HG02981 (cell line): Measurements from ENCODE around the gene MEI4.
"Not testable (repeated sequence)": the region's sequence is repeated elsewhere in the genome, so short reads cannot be mapped to it uniquely, and the experiment has no call there.

Experiments
- ATAC-seq: cut with Tn5 transposase; IDR thresholded peaks from one replicate; pipeline ENCODE4 v1.9.1; 2021; ENCODE audit warnings: mild to moderate bottlenecking, moderate library complexity; ENCODE audit not compliant: unreplicated experiment

The MEI4 gene, protein sequence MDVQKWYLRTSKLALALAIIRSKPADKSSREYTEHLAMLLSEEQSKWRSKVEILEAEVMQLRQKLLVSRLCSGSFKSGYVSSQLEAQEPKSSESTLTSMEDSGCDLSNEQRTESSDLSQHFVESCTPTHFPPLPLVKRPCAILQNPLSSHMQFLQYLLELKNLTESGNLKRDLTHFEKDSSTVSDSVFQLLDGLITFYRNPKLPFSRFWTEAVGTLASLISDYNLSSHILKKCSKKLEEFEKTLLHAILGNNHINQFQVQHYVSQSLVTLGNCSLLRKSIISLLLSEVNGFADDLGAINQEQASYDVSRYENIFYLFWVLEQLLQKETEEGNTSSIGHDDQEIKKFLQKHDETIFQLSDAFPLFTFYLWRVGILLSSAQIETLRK

DNA sequence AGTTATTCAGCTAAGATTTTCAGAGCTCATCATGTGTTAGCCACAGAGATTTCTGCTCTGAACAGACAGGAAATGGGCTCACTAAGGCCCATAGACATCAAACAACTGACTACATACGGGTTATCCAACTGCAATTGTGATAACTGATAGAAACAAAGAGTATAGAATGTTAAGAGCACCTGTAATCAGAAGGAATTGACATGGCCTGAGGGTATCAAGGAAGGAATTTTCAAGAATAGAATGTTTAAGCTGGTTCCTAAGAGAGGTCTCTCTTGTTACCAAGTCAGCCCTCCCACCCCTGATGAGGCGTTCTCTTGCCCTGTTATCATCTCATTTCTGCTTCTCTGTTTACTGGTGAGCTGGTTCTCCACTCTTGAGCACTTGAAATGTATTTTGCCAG is at the start of gene MEI4:
TSS of gene MEI4 (plus strand) at position 301 of the 400 bp plus-strand sequence. CDS start 37,633 bp downstream, outside the sequence.
- ATAC-seq, result no peak

DNA sequence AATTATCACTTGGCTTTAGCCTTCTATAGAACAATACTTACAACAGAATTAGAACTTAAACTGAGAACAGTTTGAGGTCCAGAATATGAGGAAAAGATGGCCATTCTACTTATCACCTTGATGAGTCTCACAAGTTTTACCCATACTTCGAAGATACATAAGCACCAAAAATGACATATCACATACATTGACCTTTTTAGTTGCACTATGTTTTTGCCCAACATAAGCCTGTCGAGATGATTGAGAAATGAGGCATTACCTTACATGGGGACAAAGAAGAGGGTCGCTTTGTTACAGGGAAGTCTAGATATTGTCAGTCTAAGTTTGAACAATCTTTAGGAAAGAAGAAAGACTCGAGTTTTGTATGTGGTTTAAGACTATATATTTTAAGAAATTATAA is 48.4 kb upstream of the MEI4 start:
- no peak for ATAC-seq

DNA sequence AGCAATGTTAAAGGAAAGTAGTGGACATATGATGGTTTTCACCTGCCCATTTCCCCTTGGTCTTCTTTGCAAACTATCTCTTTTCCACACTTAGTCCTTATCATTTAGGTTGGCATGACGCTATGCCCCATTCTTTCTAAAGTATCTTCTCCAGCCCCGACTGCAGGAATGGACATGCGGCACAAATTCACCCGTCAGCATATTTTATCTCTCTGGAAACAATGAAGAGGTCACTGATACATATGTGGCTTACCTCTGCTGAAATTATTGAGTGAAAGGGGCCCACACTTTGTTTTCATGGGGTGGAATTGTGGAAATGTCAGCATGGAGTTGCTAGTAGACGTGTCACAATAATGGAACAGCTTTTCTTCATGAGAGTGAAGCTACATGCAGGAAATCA is 45.8 kb upstream of the MEI4 start:
- no peak for ATAC-seq

DNA sequence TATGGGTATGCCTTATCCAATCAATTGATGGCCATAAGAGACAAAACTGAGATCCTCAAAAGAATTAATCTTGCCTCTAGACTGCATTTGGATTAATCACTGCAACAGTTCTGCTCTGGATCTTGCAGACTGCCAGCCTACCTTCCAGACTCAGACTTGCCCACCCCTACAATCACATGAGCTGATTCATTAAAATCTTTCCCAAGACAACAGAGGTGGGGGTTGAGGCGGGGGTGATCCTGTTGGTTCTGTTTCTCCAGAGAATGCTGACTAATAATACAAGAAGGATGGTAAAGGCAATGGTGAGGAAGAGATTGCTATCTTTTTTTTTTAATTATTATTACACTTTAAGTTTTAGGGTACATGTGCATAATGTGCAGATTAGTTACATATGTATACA is 43.7 kb upstream of the MEI4 start:
- no peak for ATAC-seq

DNA sequence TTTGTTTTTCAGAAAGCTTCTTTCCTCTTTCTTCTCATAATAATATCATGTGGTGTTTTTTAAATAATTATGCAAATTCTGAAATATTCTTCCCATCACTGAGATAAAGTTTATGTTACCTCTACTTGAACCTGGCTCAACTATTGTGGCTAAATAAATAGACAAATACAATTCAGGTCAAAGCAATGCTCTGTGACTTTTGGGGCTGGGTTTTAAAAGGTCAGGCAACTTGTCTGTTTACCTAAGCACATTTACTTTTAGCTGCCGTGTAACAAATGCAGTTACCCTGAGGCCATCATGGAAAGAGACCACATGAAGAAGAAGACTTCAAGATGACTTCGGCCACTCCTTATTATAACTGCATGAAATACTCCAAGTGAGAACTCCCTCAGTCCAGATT is 33.7 kb upstream of the MEI4 start:
- no peak for ATAC-seq

DNA sequence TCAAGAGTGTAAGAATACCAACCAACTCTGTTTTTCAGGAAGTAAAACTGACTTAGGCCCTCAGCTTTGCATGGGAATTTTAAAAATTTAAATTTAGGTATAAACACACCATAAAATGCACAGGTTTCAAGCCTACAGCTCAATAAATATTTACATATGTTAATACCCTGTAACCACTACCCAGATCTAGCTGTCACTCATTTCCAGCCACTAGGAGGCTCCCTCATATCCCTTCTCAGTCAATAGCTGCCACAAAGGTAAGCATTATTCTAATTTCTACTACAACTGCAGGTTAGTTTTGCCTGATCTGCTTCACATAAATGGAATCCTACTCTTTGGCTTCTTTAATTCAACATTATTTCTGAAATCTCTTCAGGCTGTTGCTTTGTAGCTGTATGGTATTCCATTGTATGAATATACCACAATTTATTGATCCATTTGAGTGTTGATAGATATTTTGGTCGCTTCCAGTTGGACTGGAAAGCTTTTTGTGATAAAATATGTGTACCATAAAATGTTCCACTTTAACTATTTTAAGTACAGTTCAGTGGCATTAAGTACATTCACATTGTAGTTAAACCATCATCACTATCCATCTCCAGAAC is 32.5 kb upstream of the MEI4 start:
- ATAC-seq, result peak; percentile 71

DNA sequence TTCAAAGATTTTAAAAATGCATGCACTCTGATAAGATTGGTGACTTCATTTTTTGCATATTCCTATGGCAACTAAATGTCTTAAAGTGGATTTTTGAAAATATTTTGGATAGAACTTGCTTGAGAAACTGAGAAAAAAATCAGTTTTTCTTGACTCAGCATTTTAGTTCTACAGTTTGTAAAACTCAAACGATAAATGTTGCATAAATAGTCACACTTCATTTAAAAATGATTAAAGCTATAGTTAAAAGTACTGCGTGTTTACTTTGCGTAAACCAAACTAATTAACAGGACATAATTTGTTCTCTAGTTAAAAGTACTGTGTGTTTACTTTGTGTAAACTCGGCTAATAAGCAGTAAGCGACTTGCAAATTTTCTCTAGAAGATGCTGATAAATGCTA is 28.3 kb upstream of the MEI4 start:
- ATAC-seq, result no peak

DNA sequence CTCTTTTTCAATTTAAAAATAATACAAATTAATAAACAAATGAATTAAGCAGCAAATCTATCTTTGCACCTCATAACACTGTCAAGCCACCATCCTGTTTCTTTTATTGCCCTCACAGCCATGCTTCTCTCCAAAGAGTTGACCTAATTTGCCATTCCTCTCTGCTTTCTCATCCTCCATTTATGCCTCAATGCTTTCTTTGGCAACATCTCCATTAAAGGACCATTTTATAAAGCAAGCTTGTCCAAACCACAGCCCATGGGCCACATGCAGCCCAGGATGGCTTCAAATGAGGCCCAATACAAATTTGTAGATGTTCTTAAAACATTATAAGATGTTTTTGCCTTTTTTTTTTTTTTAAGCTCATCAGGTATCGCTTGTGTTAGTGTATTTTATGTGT is 26.4 kb upstream of the MEI4 start:
- ATAC-seq, result no peak

DNA sequence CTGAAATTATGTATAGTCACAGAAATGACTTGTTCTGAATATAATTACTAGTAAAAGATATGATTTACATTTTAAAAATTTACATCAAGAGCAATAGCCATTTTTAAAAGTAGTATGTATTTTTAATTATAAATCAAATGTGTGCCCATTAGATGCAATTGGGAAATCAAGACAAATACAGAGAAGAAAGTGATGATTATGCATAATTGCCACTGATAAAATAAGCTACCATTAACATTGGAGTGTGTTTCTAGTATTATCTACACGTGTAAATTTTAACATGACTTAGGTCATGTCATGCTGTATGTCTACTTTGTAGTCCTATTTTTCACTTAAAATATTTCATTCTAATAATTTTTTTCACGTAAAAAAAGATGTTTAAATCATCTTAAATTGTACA is 22.8 kb upstream of the MEI4 start:
- ATAC-seq, result no peak

DNA sequence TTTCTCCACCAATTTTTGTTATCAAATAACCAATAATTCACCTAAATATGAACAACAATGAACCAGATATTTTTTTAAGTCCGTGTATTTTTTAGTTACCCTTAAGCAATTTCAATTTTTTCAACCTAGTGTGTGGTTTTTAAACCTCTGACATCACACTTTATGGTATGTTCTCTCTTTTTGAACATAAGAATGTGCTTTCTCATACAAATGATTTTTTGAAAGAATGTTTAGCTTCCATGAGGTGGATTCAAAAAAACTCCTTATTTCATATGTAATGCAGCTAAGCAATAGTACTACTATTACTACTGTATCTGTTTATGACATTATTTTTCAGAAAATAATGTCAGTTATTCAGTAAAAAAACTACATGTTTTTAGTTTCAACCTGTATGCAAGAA is 19.4 kb upstream of the MEI4 start:
- no peak for ATAC-seq

DNA sequence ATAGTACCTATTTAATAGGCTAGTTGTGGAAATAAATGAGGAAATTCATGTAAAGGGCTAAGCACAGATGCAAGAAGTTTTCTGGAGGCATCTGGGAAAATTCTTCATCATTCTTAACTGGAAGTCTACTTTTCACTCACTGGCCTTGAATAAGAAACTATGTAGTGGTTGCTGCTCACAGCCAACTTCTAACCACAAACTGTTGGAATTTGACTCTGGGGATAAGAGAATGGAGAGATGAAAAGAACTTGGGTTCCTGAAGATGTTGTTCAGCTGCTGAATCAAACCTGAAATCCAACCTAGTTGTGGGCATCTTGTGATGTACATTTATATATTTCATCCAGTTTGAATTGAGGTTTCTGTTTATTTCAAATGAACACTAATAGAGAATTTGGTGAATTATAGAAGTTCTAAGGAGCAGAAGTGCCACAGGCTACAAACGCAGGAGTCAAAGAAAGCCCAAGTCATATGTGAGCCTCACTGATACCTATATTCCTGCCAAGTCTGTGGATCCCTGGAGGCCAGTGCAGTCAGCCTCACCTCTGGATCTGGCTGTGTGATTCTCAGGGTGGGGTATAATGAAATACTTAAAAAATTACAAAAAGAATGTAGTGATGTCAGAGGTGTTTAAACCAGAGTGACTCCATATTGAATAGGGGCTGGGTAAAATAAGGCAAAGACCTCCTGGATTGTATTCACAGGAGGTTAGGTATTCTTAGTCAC is 18.7 kb upstream of the MEI4 start:
- no peak for ATAC-seq

DNA sequence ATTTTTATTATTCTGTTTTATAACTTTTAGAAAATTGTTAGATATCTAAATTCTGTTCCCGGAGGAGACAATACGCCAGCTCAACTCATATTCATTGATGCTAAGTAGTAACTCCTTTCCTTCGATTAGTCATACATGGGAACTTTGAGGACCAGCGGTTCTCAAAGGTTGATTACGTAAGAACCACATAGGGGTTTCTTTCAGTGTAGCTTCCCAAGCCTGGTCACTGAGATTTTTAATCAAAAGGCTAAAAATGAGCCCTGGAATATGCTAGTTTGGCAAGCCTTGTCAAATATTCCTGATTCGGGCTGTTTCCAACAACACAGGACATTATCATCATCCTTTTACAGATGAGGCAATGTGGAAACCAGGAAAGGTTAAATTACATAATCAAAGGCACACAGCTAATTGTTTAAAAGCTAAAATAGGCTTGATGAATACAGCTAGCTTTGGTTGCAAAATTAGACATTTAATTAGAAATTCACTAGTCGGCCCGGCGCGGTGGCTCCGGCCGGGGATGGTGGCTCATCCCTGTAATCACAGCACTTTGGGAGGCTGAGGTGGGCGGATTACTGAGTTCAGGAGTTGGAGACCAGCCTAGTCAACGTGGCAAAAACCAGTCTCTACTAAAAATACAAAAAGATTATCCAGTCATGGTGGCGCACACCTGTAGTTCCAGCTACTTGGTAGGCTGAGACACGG is 14.6 kb upstream of the MEI4 start:
- ATAC-seq, result no peak

DNA sequence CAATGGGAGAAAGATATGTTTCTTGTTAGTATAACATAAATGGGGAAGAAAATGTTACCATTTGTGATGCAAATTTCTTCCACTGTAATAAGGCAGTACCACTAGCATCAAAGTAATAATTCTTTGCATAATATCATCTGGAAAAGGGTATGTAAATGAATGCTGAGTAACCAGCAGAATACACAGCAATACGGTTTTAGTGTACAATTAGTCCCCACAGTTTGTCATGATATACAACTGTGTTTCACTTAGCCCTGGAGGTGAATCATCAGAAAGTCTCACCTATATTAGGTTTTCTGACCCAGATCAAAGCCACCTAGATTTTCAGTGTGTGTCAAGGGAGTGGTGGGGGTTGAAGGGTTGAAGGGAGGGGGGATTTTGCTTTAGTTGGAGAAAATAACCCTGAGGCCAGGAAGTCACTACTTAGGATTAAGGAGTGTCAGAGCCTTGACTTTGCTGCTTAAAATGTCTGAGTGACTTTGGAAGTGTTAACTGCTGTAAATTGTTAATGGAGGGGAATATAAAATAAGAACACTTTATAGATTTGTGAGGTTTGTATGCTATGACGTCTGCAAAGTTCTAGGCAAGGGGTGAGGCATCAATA is 8.6 kb upstream of the MEI4 start:
- no peak for ATAC-seq

DNA sequence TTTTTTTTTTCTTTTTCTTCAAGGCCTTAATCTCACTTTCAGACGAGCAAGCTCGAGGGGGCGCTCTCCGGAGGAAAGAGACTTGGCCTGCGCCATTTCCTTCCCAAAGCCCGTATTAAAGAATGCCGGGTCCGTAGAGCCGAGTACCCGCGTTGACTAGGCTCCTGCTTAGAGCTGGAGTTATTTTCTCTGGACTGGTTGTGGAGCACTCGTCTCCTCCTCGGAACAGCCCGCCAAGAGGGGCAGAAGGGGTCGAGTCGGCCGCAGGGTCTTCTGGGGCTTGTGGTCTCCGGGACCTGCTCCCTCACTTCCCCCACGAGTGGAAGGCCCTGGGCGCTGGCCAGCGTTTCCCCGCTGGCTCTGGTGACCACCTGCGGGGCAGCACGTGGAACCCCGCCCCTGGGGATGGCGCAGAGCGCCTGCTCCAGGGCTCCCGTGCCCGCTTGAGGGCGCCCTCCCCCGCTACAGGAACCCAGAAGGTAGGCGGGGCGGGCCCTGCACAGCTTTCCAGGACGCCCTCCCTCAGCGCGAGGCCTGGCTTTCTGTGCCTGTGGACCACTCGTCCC is 2.7 kb upstream of the MEI4 start:
- peak; percentile 62 for ATAC-seq

DNA sequence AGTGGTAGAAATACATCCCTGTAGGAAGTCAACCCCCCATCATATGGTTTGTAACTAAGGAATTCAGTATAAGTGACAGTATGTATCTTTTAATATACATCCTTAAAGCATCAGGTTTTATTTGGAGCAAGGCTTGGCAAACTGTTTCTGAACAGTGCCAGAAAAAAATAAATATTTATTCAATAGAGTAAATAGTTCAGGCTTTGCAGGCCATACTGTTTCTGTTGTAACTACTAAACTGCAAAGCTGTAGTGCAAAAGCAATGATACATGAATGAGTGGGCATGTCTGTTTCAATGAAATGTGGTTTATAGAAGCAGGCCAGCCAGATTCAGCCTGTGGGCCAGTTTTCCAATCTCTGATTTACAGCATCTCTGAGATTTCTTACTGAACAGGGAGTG is 977 bp downstream of the MEI4 start:
- no peak for ATAC-seq

DNA sequence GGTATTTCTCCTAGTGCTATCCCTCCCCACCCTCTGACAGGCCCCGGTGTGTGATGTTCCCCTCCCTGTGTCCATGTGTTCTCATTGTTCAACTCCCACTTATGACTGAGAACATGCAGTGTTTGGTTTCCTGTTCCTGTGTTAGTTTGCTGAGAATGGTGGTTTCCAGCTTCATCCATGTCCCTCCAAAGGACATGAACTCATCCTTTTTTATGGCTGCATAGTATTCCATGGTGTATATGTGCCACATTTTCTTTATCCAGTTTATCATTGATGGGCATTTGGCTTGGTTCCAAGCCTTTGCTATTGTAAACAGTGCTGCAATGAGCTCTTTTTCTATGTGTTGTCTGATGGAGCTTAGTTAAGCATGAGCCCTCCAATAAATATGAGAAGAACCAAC is 2.2 kb downstream of the MEI4 start:
- ATAC-seq, result not testable (repeated sequence)

DNA sequence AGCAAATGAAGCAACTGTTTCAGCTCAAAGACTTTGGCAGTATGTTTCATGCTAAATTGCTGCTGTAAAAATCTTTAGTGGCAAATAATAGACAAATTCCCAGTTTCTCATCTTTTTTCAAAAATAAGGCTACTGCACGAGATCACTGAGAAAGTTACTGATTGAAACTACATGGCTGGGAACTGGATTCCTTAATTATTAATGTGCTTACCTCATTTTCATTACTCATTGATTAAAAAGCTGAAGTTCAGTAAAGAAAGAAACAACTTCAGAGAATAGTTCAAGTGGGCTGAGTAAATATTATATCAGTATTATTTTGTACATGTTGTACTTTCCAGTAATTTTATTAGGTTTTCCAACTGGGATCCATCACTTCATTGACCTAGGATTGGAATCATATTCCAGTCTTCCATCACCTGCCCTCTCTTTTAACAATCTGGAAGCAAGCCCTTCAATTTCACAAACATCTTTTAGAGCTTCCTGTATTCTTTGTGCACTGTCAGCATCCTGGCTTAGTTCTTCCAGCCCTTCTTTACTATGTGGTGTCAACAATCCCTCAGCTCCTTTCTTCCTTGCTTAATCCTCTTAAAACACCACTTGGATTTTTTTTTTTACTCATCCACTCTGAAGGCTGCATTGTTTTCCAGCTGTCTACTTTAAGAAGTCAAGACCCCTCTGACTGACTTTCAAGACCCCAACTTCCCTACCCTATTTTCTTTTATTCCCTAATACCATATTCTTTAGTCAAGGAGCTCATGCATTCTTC is 4.3 kb downstream of the MEI4 start:
- no peak for ATAC-seq

DNA sequence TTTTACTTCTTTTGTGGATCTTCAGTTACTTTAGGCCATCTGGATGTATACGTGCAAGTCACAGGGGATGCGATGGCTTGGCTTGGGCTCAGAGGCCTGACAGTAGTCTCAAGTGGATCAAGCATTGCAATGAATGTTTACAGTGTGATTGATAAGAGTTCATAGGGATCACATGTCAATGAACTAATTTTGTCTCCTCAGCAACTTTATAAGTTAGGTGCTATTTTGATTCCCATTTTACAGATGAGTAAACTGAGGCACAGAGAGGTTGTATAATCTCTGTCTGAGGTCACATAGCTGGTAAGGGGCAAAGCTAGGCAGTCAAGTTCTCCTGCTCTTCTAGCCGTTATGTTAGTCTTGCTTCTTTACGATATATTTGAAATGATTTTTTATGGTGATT is 13.5 kb downstream of the MEI4 start:
- ATAC-seq, result no peak

DNA sequence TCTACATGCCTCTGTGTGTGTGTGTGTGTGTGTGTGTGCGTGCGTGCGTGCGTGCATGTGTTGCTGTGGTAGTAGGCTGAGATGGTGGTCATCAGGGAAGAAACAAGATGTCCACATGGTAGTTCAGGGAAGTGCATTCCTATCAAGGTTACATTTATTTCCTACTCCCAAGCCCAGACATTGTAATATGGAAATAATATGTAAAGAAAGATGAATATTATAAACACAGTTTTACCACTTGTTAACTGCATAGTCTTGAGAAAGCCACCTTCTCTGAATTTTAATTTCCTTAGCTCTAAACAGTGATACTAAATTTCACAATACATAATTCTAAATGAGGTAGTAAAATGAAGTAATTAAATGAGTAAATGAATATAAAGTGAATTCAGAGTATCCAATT is 14.0 kb downstream of the MEI4 start:
- ATAC-seq, result no peak

DNA sequence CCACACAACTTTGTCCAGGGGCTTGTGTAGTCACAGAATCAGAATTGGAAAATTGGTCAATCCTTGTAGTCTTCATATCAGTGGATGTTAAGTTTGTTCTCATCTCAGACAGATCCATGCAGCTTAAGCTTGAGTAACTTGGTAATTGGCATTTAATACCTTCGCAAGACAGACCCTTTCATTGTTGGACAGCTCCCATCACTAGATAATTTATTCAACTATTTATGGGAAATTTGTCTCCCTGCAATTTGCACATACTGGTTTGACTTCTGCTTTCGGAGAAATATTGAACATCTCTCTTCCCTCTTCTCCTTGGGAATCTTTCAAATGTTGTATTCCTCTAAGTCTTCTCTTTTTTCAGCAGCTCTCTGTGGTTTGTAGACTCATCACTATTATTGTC is 17.1 kb downstream of the MEI4 start:
- no peak for ATAC-seq
